HG02571 (cell line): ENCODE results near the gene ANXA7.
"Not testable (repeated sequence)": the region's sequence is repeated elsewhere in the genome, so short reads cannot be mapped to it uniquely, and the experiment has no call there.

Experiments used
- ATAC-seq: cut with Tn5 transposase; IDR thresholded peaks from one replicate; pipeline ENCODE4 v1.9.1; 2021; ENCODE audit warnings: mild to moderate bottlenecking, moderate library complexity; ENCODE audit not compliant: unreplicated experiment

Gene ANXA7

GRCh38 chr10:73408978-73409521, 4.8 kb downstream of the ANXA7 start:
- no peak for ATAC-seq

DNA sequence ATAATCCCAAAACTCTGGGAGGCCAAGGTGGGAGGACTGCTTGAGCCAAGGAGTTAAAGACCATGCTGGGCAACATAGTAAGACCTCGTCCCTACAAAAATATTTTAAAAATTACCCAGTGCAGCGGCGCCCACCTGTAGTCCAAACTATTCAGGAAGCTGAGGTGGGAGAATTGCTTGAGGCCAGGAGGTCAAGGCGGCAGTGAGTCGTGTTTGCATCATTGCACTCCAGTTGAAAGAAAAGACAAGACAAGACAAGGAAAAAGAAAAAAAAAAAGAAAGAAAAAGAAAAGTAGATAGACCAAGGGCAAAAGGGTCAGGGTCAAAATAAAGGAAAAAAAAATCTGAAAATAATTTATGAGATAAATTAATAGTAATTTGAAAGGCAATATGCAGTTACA, 5.8 kb downstream of the ANXA7 start:
- ATAC-seq = no peak

GRCh38 chr10:73407495-73407894, 6.4 kb downstream of the ANXA7 start:
- ATAC-seq = no peak

DNA sequence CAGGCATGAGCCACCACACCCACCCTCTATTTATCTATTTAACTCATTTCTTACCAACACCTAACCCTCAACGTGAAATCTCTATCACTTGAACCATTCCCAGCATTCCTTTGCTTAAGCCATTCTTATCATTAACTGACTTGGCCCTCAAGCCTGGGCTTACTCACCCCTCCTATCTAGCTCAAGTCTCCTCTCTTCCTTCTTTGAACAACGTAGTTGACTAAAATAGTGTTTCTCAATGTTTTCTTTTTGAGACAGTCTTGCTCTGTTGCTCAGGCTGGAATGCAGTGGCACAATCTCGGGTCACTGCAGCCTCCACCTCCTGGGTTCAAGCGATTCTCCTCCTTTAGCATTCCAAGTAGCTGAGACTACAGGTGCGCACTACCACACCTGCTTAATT, 7.0 kb downstream of the ANXA7 start:
- ATAC-seq = no peak

DNA sequence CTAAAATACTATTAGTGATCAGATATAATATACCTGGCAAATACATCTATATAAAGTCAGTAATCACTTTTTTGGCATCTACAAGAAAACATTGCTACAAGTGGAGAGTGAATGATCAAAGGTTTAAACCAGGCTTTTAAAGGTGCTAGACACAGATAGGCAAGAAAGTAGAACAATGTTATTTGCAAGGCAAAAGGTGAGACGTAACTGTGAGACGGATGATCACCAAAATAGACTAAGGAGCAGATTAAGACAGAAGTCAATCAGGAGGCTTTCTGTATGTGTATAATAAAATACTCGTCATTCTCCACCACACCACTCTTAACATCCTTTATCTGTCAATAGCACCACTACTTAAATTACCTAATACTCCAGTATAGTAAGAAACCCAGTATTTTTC, 8.3 kb downstream of the ANXA7 start:
- no peak for ATAC-seq

- ATAC-seq = no peak
Observed at GRCh38 chr10:73404690-73405089, 9.2 kb downstream of the ANXA7 start.

- ATAC-seq = no peak
Observed at GRCh38 chr10:73401636-73402035, 12.2 kb downstream of the ANXA7 start.

DNA sequence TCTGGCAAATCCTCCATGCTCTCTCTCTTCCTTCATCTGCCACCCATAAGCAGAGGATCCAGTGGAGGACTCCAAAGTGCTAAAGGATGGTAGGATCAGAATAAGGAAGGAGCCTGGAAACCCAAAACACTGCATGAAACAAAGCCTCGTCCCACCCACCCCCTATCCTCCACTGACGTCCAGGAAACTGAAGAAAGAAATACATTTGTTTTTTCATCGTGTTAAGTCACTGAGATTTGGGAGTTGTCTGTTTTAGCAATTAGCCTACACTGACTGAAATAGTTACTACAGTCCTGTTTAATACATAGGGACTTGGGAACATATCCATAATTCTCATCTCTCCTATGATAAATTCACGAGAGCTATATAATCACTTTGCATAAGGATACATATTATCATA, 14.8 kb downstream of the ANXA7 start:
- no peak for ATAC-seq

DNA sequence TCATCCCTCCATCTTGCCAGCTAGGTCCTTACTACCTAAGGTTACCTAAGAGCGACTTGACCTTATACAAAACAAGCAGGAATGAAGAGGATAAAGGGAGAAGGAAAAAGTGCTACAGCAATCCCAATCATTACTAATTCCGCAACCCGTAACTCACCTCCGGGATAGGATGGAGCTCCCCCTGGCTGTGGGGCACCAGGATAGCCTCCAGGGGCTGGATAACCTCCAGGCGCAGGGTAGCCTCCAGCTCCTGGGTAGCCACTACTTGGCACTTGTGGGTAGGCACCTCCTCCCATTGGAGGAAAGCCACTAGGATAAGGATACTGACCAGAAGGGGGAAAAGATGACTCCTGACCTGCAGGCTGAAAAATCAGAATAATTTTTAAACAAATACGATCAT, 15.8 kb downstream of the ANXA7 start:
- no peak for ATAC-seq

DNA sequence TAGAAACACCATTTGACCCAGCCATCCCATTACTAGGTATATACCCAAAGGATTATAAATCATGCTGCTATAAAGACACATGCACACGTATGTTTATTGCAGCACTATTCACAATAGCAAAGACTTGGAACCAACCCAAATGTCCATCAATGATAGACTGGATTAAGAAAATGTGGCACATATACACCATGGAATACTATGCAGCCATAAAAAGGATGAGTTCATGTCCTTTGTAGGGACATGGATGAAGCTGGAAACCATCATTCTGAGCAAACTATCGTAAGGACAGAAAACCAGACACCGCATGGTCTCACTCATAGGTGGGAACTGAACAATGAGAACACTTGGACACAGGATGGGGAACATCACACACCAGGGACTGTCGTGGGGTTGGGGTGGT, 19.5 kb downstream of the ANXA7 start:
- not testable (repeated sequence) for ATAC-seq

DNA sequence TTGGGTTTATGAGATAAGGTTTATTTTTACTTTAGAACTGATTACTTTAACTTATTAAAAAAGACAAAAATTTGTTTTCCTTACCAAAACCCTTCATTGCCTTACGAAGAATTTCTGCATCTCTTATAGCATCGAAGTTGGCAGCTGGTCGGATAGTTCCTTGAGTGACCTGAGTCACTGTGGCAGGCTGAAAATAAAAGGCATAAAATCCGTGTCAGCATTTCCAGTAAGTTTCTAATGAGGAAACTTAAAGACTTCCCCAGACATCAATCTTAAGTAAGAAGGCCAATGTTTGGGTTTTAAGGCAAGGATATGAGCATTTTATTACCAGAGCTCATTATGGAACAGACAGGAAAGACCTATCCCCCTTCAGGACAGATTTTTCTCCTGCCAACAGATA, 25.6 kb downstream of the ANXA7 start:
- ATAC-seq = no peak

- no peak for ATAC-seq
Observed at GRCh38 chr10:73386583-73386982, 27.3 kb downstream of the ANXA7 start.

DNA sequence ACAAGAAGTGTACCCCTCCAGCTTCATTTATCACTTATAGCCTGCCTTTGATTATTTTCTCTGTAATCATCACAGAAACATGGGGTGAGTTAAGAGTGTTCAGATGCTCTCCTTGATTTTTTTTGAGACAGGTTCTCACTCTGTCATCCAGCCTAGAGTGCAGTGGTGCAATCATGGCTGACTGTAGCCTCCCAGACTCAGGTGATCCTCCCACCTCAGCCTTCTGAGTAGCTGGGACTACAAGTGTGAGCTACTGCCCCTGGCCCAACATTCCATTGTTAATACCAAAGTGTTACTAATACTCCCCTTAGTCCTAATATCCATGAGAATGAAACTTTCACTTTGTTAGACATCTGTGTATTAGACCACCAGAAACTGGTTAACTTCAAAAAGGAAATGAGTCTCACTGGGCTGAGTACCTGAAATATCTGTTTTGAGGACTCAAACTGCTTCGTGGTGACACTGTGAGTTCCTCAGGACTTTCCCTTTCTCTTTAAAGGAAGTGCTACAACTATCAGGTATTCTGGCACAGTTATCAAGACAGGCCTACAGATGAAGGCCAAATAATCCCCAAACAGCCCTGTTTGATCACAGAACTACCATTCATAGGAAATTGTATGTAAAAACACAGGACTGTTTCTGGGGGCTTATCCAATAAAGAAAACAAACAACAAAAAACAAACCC, 34.7 kb downstream of the ANXA7 start:
- ATAC-seq = no peak

DNA sequence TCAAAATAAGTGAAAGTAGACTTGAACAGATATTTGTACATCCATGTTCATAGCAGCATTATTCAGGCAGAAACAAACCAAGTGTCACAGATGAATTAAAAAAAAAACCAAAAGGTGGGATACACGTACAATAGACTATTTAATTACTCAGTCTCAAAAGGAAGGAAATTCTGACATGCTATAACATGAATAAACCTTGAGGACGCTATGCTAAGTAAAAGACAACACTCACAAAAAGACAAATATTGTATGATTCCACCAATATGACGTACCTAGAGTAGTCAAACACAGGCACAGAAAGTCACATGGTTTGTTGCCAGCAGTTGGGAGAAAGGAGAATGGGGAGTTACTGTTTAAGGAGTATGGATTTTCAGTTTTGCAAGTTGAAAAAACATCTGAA, 37.2 kb downstream of the ANXA7 start:
- no peak for ATAC-seq

- no peak for ATAC-seq
Observed at GRCh38 chr10:73368238-73368637, 45.6 kb downstream of the ANXA7 start.

- ATAC-seq = no peak
Observed at GRCh38 chr10:73366381-73367298, 47.2 kb downstream of the ANXA7 start.

GRCh38 chr10:73364964-73365363, 48.9 kb downstream of the ANXA7 start:
- no peak for ATAC-seq

DNA sequence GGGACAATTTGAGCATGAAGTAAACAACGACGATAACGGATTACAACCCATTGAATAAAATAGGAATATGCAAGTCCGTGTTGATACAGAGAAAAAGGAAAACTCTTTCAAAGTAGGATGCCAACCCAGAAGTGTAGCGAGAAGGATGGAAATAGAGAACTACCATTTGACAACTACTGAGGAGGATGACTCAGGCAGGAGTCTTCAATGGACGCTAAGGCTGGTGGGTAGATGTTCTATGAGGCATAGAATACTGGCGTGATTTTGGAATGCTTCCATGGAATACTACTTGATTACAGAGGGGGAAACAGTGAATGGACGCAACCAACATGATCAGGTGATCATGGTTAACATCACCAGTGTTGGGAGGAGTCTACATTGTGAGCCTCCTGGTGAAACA, 54.4 kb downstream of the ANXA7 start:
- ATAC-seq = no peak

DNA sequence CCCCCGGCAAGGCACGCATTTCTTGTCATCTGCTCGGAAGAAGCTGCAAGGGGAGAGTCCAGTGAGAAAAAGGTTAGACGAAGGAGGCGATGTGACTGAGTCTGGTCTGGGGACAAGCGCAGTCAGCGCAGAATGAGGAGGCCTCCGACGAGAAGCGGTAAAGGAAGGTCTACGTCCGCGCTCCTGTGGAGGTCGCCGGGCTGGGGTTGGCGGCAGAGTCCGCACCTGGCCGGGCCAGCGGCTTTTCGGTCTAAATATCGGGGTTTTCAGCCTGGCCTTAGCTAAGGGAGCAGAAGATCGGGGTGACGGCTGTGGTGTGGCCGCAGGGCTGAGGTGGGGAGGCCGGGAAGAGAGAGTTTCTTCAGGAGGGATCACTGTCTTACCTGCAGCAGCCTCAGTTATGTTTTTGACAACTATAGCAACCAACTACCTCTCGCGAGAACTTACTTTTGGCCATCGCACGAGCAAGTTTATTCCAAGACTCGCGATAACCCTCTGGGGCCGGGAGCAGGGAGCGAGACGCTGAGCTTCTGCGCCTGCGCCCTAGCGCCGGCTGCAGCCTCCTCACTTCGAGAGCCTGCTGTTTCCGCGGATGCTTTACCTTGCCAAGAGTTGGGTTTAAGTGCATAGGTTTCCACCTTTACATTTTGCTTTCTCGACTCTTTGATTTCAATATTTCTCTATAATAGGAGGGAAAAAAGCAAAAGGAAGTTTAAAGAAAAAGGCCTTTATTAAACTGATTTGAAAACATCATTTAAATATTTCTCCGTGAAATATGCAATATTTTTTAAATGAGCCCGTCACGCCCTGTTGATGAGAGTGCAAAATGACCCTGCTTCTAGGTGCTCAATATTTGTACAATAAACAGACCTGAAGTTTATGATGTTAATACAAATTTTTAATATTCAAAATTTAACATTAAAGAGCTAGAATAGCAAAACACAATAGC, 55.3 kb downstream of the ANXA7 start, which contains the start of gene CFAP70:
CFAP70 (minus strand) TSS at position 534 of the 949 bp plus-strand sequence. CDS start 4,068 bp downstream, outside the sequence.
- peak; percentile 86 for ATAC-seq

DNA sequence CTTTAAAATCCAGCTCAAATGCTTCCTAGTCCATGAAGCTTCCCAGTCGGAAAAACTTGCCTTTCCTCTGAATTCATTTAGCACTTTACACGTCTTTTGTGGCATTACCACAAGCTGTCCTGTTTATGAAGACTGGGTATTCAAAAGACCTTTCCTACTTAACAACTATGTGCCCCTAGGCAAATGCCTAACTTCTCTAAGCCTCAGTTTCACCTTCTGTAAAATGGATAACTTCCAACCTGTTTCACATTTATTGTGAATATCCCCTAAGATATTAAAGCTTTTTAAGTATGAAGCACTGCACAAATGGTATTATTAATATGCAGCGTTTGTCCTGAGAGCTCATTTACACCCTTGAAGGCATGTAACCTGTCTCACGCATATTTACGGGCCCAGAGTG, 56.0 kb downstream of the ANXA7 start:
- ATAC-seq = no peak

- no peak for ATAC-seq
Observed at GRCh38 chr10:73357166-73357565, 56.7 kb downstream of the ANXA7 start.
